Mucosa of descending colon (tissue), 3 donors: ENCODE data around the gene BAIAP2. TPM values are rescaled to one million over a fixed set of nuclear protein-coding genes. Genes with fewer than 3 reads are reported as not detected.
A peak's percentile ranks its signal among the peaks of the same experiment; 100 is the strongest.

ENCODE experiments used
- ATAC-seq: fragments of 200-7000 bp; cut with Tn5 transposase; one replicate; pipeline ENCODE4 v1.9.1; 2020; ENCODE audit warnings: mild to moderate bottlenecking, moderate library complexity
- DNase-seq, 3 donors: peaks; one replicate each; pipeline ENCODE4 v3.0.0-alpha.2; 2020
- H3K36me3 ChIP-seq: fragments of 200-600 bp; one replicate; pipeline ENCODE4 v1.8.0; 2021; ENCODE audit warnings: low read depth, mild to moderate bottlenecking
- H3K4me1 ChIP-seq: fragments of 200-600 bp; one replicate; pipeline ENCODE4 v1.8.0; 2021; ENCODE audit warnings: low read depth, mild to moderate bottlenecking
- H3K4me3 ChIP-seq: fragments of 200-600 bp; one replicate; pipeline ENCODE4 v1.8.0; 2021; ENCODE audit warnings: mild to moderate bottlenecking
- H3K9me3 ChIP-seq: fragments of 200-600 bp; one replicate; pipeline ENCODE4 v1.8.0; 2021; ENCODE audit warnings: mild to moderate bottlenecking
- intact Hi-C, 2 donors: fragments of 100-400 bp; cut with DNase I in 1 of 2; cut with micrococcal nuclease in 1 of 2; formaldehyde crosslinking; loops; one replicate each; pipeline versions ENCODE4 v1.11.0 to v1.11.1; 2022; cut with DNase I, micrococcal nuclease
- total RNA-seq, 3 donors: library from RNA; stranded (reverse); fragmentation: NEBNext Ultra II Directional in 2 of 3; extraction: Animal tissue kit (Norgen Biotek cat#: 25700) in 2 of 3; gene quantifications; one replicate each; pipeline versions ENCODE4 v1.2.1 to v1.2.4, GENCODE V29; 2021 to 2023
- TF ChIP-seq, protein P1 (sequence below): fragments of 200-600 bp; IDR thresholded peaks from one replicate; pipeline ENCODE4 v1.8.0; 2022; ENCODE audit warnings: antibody characterized with exemption, mild to moderate bottlenecking
- donor health status: DM: no; HTN: no; CAD: no; lungs with moderate emphysema.
- donor health status: DM: no; HTN: no; CAD: no.
- donor health status: DM: no; HTN: yes; CAD: no.

BAIAP2 gene
- total RNA-seq, 3 donors from 2014 or later = 11.6 to 76.7 (median 19.4) TPM

DNA sequence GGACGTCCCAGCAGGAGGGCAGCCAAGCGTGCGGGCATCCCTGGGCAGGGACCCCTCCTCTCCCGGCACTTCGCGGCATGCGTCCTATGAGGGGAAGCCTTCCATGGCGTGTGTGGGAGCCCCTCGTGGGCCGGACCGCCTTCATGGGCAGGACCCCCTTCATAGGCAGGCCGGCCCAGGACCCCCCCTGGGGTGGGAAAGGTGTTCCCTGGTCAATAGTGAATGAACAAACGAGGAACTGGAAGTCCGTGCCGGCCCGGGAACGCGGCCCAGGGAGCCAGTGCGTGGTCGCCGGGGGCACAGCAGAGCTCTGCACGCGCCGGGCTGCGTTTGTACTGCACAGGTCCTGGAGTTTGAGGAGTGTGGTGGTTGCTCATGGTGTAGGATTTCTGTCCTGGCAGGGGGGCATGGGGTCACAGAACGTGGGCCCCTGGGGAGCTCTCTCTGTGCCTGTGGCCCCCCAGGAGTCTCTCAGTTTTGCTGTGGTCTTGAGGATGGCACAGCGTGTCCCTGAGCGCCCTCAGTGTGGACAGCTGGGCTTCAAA lies 13.9 kb downstream of the BAIAP2 start:
- TF ChIP-seq, protein P1, sequence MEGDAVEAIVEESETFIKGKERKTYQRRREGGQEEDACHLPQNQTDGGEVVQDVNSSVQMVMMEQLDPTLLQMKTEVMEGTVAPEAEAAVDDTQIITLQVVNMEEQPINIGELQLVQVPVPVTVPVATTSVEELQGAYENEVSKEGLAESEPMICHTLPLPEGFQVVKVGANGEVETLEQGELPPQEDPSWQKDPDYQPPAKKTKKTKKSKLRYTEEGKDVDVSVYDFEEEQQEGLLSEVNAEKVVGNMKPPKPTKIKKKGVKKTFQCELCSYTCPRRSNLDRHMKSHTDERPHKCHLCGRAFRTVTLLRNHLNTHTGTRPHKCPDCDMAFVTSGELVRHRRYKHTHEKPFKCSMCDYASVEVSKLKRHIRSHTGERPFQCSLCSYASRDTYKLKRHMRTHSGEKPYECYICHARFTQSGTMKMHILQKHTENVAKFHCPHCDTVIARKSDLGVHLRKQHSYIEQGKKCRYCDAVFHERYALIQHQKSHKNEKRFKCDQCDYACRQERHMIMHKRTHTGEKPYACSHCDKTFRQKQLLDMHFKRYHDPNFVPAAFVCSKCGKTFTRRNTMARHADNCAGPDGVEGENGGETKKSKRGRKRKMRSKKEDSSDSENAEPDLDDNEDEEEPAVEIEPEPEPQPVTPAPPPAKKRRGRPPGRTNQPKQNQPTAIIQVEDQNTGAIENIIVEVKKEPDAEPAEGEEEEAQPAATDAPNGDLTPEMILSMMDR = no peak
- ATAC-seq = no peak
- Histone ChIP-seq H3K4me3 (no peak overlapping the region), H3K9me3 (no peaks in the 10 kb centered on the region), H3K36me3 (no peaks in the 10 kb centered on the region), H3K4me1 (peaks cover 22% of the 10 kb centered on the region)
- no peak for DNase-seq
- intact Hi-C loops = no loop called here

DNA sequence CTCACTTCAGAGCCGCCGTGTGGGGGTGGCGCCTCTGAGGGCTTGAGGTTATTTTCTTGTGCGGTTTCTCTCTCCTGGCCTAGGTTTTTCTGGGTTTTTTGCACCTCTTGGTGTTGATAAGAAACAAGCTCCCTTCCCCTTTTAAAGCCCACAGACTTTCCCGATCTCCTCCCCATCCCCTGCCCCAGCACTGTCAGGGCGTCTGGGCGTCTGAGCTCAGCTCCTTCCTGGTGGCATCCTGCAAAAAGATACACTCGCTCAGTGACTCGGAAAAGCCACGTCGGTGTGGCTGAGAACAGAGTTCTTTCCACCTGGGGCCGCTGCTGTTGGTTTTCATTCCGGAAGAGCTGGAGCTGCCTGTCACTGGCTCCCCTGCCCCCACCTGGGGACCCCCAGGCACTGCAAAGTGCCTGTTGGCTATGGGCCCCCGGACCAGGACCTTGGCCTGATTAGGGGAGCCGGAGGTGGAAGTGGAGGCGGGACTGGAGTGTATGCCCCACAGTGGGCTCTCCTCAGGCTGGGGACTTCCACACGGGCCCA lies 14.5 kb downstream of the BAIAP2 start:
- intact Hi-C loops = no loop called here
- no peaks in the 10 kb centered on the region for H3K36me3 ChIP-seq
- H3K4me1 ChIP-seq = peaks cover 16% of the 10 kb centered on the region
- ATAC-seq (no peak), DNase-seq (no peak)
- TF ChIP-seq, protein P1 = no peak
- no peak overlapping the region for H3K4me3 ChIP-seq
- no peaks in the 10 kb centered on the region for H3K9me3 ChIP-seq

DNA sequence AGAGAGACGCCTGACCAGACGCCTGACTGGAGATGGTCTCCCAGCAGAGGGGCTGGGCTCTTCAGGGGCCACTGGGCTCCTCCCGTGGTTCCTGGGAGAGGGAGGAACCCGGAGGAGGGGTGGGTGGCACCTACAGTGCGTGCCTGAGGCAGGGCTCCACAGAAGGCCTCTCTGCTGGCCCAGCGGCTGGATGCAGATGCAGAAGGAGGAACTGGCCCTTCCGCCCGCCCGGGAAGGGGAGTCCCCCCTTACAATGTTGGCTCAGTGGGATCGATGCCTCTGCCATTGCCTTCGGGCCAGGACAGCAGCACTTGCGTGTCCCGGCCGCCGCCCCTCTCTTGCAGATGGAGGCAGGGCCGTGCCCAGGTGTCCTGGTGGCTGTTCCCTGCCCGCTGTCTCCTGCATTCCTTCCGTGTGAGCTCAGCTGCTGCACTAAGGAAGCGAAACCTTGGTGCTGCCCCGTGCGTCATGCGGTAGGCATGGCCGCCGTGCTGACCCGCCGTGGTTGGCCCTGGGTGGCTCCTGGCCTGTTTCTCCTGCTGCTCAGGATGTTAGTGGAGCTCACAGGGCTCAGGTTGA lies 15.1 kb downstream of the BAIAP2 start:
- Histone ChIP-seq H3K36me3 (no peaks in the 10 kb centered on the region), H3K4me1 (peaks cover 10% of the 10 kb centered on the region), H3K4me3 (no peak overlapping the region), H3K9me3 (no peaks in the 10 kb centered on the region)
- ATAC-seq (peak; percentile 93), DNase-seq (peak; percentile 75 to 79 (median 77))
- TF ChIP-seq, protein P1 = no peak
- intact Hi-C loops = no loop called here

DNA sequence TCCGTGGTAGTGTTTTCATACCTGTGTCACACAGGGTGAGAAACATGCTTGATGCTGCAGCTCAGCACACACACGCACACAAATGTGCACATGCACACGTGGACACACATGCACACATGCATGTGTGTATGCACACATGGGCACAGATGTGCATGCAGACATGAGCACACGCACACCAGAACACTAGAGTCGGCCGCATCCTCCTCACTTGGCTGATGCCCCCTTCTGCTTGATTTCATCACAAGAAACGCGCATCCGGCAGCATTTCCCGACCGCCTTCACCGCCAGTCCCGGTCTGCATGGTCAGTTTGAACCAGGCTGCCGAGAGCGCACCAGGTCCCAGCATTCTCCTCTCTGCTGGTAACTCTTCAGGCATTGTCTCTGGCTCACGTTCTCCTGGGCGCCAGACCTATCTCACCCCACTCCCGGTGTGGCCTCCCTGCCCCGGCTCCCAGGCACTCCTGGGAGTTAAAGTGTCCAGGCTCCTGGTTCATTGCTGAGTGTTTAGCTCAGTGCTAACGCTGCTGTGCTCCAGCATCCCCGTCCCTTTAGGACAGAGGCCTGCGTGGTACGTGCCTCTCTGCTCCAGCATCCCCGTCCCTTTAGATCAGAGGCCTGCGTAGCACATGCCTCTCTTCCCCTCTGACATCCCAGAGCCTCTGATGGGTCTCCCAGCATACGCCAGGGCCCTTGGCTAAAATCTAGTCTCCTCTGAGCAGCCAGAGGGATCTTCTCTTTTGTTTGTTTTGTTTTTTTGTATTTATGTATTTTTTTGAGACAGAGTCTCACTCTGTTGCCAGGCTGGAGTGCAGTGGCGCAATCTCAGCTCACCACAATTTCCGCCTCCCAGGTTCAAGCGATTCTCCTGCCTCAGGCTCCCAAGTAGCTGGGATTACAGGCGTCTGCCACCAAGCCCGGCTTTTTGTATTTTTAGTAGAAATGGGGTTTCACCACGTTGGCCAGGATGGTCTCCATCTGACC lies 16.0 kb downstream of the BAIAP2 start:
- Histone ChIP-seq H3K4me1 (peaks cover 1% of the 10 kb centered on the region), H3K4me3 (no peak overlapping the region), H3K36me3 (no peaks in the 10 kb centered on the region), H3K9me3 (no peaks in the 10 kb centered on the region)
- DNase-seq (no peak), ATAC-seq (no peak)
- TF ChIP-seq, protein P1 = no peak
- intact Hi-C loops = no loop called here

DNA sequence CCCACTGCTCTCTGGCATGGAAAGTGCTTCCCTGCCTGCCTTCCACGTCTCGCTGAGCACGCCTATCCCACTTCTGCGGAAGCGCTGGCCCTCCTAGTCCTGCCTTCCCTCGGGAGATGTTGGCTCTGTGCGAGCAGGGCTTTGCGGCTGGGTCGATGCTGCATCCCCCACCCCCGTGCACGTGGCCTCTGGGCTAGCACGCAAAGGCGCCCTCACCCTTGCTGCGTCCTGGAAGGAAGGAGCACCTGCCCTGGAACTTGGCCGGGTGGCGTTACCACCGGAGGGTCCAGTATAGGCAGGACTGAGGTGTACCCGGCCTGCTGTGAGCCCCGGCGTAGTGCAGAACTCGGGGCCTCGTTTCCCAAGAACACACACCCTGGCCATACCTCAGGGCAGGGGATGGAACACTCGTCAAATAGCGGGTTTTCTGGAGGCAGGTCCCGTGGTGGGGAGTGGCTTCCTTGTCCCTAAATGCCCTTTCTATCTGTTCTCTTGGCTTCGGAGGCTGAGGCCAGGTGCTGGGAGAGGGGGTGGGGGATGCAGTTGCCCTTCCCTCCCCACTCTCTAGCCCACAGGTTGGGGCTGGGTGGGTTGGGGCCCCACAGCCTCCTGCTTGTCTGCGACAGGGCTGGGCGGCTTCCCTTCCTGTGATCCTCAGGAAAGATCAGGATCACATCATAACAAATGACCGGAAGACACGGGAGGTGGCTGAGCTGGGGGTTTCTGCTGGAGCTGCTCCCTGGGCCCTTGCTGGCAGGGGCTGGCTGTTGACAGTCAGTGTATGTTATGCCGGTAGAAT lies 17.4 kb downstream of the BAIAP2 start:
- no peak for DNase-seq
- no peak for ATAC-seq
- Histone ChIP-seq H3K36me3 (no peaks in the 10 kb centered on the region), H3K4me3 (no peak overlapping the region), H3K4me1 (peaks cover 2% of the 10 kb centered on the region), H3K9me3 (no peaks in the 10 kb centered on the region)
- intact Hi-C loops = no loop called here
- TF ChIP-seq, protein P1 = no peak
